HFFc6 (cell line): ENCODE results near the gene ZNF618. TPM values are rescaled to one million over a fixed set of nuclear protein-coding genes. Genes with fewer than 3 reads are reported as not detected.

Experiments
- DNase-seq: peaks from one replicate; pipeline ENCODE4 v3.0.0-alpha.2; 2018
- H3K27ac Mint-ChIP-seq: 2 replicates; pipeline ENCODE4 v1.8.0; 2020; ENCODE audit warnings: mild to moderate bottlenecking, mixed read lengths
- H3K27me3 Mint-ChIP-seq: 2 replicates; pipeline ENCODE4 v1.8.0; 2021; ENCODE audit warnings: mild to moderate bottlenecking, moderate library complexity, mixed read lengths; ENCODE audit not compliant: insufficient read depth
- H3K36me3 Mint-ChIP-seq: 2 replicates; pipeline ENCODE4 v1.8.0; 2021; ENCODE audit warnings: low read depth, mixed read lengths
- H3K4me1 Mint-ChIP-seq: 2 replicates; pipeline ENCODE4 v1.8.0; 2020; ENCODE audit warnings: low read depth, mixed read lengths
- H3K4me3 Mint-ChIP-seq: 2 replicates; pipeline ENCODE4 v1.8.0; 2020; ENCODE audit warnings: mild to moderate bottlenecking, moderate library complexity, mixed read lengths
- H3K9me3 Mint-ChIP-seq: 2 replicates; pipeline ENCODE4 v1.8.0; 2020; ENCODE audit warnings: mild to moderate bottlenecking, mixed read lengths
- CTCF ChIP-seq: fragments of 200-600 bp; sonication (generic); IDR thresholded peaks from 2 replicates; pipeline ENCODE4 v1.5.0; 2021; ENCODE audit warnings: antibody characterized with exemption, mild to moderate bottlenecking
- total RNA-seq, 6 experiments: library from RNA; stranded (reverse); fragmentation: NEBNext Ultra II Directional; extraction: Animal tissue kit (Norgen Biotek cat#: 25700); gene quantifications; 2 replicates in 1 of 6; 3 replicates in 5 of 6; pipeline ENCODE4 v1.2.3, GENCODE V29; 2021

The ZNF618 gene
- total RNA-seq, 6 experiments from 2014 or later: 9.4 to 13.6 (median 11.5) TPM

- no peak for DNase-seq
- peaks cover 31% of the 10 kb centered on the region for H3K4me1 Mint-ChIP-seq
- 0 out of 2 replicates have a peak, but pooled peaks cover 4% of the 10 kb centered on the region for H3K36me3 Mint-ChIP-seq
- TF ChIP-seq CTCF: no peak
- H3K4me3 Mint-ChIP-seq: no peak overlapping the region
- H3K9me3 Mint-ChIP-seq: no peaks in the 10 kb centered on the region
- H3K27ac Mint-ChIP-seq: no peak overlapping the region
- H3K27me3 Mint-ChIP-seq: peaks cover 4% of the 10 kb centered on the region; the same call in 1 of the 2 replicates
Observed at GRCh38 chr9:113910036-113910639, 34.0 kb downstream of the ZNF618 start.

GRCh38 chr9:113911850-113912557 lies 35.9 kb downstream of the ZNF618 start:
- no peak overlapping the region for H3K4me3 Mint-ChIP-seq
- no peak overlapping the region for H3K27ac Mint-ChIP-seq
- peaks cover 4% of the 10 kb centered on the region; the same call in 1 of the 2 replicates for H3K27me3 Mint-ChIP-seq
- H3K9me3 Mint-ChIP-seq: no peaks in the 10 kb centered on the region
- TF ChIP-seq CTCF: no peak
- no peak for DNase-seq
- H3K36me3 Mint-ChIP-seq: 0 out of 2 replicates have a peak, but pooled peaks cover 4% of the 10 kb centered on the region
- H3K4me1 Mint-ChIP-seq: peaks cover 15% of the 10 kb centered on the region

GRCh38 chr9:113912816-113913215 lies 36.7 kb downstream of the ZNF618 start:
- peaks cover 14% of the 10 kb centered on the region for H3K4me1 Mint-ChIP-seq
- peaks cover 4% of the 10 kb centered on the region; the same call in 1 of the 2 replicates for H3K27me3 Mint-ChIP-seq
- no peak overlapping the region for H3K27ac Mint-ChIP-seq
- H3K4me3 Mint-ChIP-seq: no peak overlapping the region
- H3K36me3 Mint-ChIP-seq: 0 out of 2 replicates have a peak, but pooled peaks cover 8% of the 10 kb centered on the region
- no peak for DNase-seq
- TF ChIP-seq CTCF: no peak
- no peaks in the 10 kb centered on the region for H3K9me3 Mint-ChIP-seq

- TF ChIP-seq CTCF: no peak
- H3K36me3 Mint-ChIP-seq: 0 out of 2 replicates have a peak, but pooled peaks cover 5% of the 10 kb centered on the region
- no peak for DNase-seq
- no peak overlapping the region for H3K4me3 Mint-ChIP-seq
- H3K4me1 Mint-ChIP-seq: peaks cover 13% of the 10 kb centered on the region
- H3K27me3 Mint-ChIP-seq: peaks cover 4% of the 10 kb centered on the region; the same call in 1 of the 2 replicates
- H3K9me3 Mint-ChIP-seq: no peaks in the 10 kb centered on the region
- no peak overlapping the region for H3K27ac Mint-ChIP-seq
Observed at GRCh38 chr9:113913426-113914195, 37.5 kb downstream of the ZNF618 start.

- Mint-ChIP-seq H3K36me3 (0 out of 2 replicates have a peak, but pooled peaks cover 5% of the 10 kb centered on the region), H3K9me3 (no peaks in the 10 kb centered on the region), H3K27me3 (peaks cover 4% of the 10 kb centered on the region; the same call in 1 of the 2 replicates), H3K4me3 (no peak overlapping the region), H3K27ac (no peak overlapping the region), H3K4me1 (peaks cover 7% of the 10 kb centered on the region; the same call in 1 of the 2 replicates)
- TF ChIP-seq CTCF: no peak
- DNase-seq: no peak
Observed at GRCh38 chr9:113914517-113914916, 38.4 kb downstream of the ZNF618 start.
